K562 (cell line): ENCODE measurements around the gene PSME4.

ENCODE experiments used
- CBX5 ChIP-seq: IDR thresholded peaks from 2 replicates; pipeline ENCODE4 v1.6.1; 2014; ENCODE audit warnings: low read depth, borderline replicate concordance
- CREM ChIP-seq: IDR thresholded peaks from 2 replicates; pipeline ENCODE4 v1.6.1; 2014; ENCODE audit warnings: antibody characterized with exemption, low read depth
- ESRRA ChIP-seq: fragments of 450-650 bp; IDR thresholded peaks from 2 replicates; pipeline ENCODE4 v1.6.1; 2014; ENCODE audit warnings: low read depth, mild to moderate bottlenecking, moderate library complexity, borderline replicate concordance
- HDAC2 ChIP-seq: fragments of 450-650 bp; IDR thresholded peaks from 2 replicates; pipeline ENCODE4 v1.6.1; 2016; ENCODE audit warnings: mild to moderate bottlenecking
- JUND ChIP-seq, 2 experiments: IDR thresholded peaks; 2 replicates in 1 of 2; 3 replicates in 1 of 2; pipeline ENCODE4 v1.6.1; 2011; ENCODE audit warnings: borderline replicate concordance in 2 of 2, low read depth in 2 of 2, low read length in 2 of 2, improper control_type of control experiment in 1 of 2, missing biosample characterization in 1 of 2, missing genetic modification characterization in 1 of 2, missing genetic modification reagents in 1 of 2
- MCM5 ChIP-seq: fragments of 450-650 bp; IDR thresholded peaks from 2 replicates; pipeline ENCODE4 v1.6.1; 2016; ENCODE audit warnings: low read depth
- MYC ChIP-seq, 2 experiments: fragments of 250-450 bp in 1 of 2; sonication (Bioruptor Pico) in 1 of 2; IDR thresholded peaks; 2 replicates each; pipeline versions ENCODE4 v1.5.1 to v1.6.1; 2012 to 2021; ENCODE audit warnings: low read depth in 2 of 2, borderline replicate concordance in 1 of 2, improper control_type of control experiment in 1 of 2, low read length in 1 of 2, mild to moderate bottlenecking in 1 of 2, moderate library complexity in 1 of 2
- NR1H2 ChIP-seq: sonication (generic); formaldehyde crosslinking; IDR thresholded peaks from 2 replicates; pipeline ENCODE4 v1.4.0; 2020; ENCODE audit warnings: mild to moderate bottlenecking, missing genetic modification reagents
- RAD51 ChIP-seq: fragments of 450-650 bp; IDR thresholded peaks from 2 replicates; pipeline ENCODE4 v1.7.1; 2016; ENCODE audit warnings: low read depth, mild to moderate bottlenecking, borderline replicate concordance
- SRSF3 ChIP-seq: fragments of 200-400 bp; formaldehyde crosslinking; IDR thresholded peaks from 2 replicates; pipeline ENCODE4 v1.6.1; 2016; ENCODE audit warnings: mild to moderate bottlenecking, low read length, moderate library complexity; ENCODE audit not compliant: insufficient read depth
- ZNF133 ChIP-seq: fragments of 250-450 bp; sonication (Bioruptor Pico); IDR thresholded peaks from 2 replicates; pipeline ENCODE4 v1.4.0; 2020; ENCODE audit warnings: mild to moderate bottlenecking
- TF ChIP-seq, protein P1 (sequence below), 3 experiments: IDR thresholded peaks in 2 of 3; conservative IDR thresholded peaks in 1 of 3; 2 replicates each; pipeline ENCODE4 v1.5.1; 2011 to 2012; ENCODE audit warnings: low read length in 3 of 3, mild to moderate bottlenecking in 3 of 3, control low read depth in 2 of 3, improper control_type of control experiment in 1 of 3, inconsistent platforms in 1 of 3, low read depth in 1 of 3, mixed read lengths in 1 of 3, moderate library complexity in 1 of 3; ENCODE audit not compliant: insufficient read depth in 2 of 3

DNA sequence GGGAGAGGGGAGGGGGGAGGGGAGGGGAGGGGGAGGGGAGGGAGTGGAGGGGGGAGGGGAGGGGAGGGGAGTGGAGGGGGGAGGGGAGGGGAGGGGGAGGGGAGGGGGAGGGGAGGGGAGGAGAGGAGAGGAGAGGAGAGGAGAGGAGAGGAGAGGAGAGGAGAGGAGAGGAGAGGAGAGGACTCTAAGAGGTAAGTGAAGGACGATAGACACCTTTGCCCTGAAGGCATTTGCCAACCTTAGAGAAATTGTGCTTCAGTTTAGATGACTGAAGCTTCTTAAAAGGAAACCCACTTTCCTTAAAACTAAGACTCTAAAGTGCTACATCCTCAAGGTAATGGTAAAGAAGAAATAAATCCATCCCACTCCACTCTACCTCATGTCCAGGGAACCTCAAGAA is 130.2 kb downstream of the PSME4 start:
- TF ChIP-seq CREM (no peak), ZNF133 (no peak), RAD51 (no peak), MYC (IDR thresholded peaks at IDR 0.05; ENCODE audit: low read depth, low read length) (no peak), MYC (CRISPR knock-in tag; IDR thresholded peaks at IDR 0.05; ENCODE audit: borderline replicate concordance, low read depth) (no peak), SRSF3 (no peak), ESRRA (no peak), HDAC2 (no peak), MCM5 (no peak), JUND (IDR thresholded peaks at IDR 0.05; ENCODE audit: borderline replicate concordance, low read depth, low read length) (no peak), JUND (tag; IDR thresholded peaks at IDR 0.05; ENCODE audit: borderline replicate concordance, low read depth, low read length) (no peak), CBX5 (no peak), NR1H2 (CRISPR knock-in tag) (no peak)
- TF ChIP-seq, protein P1, sequence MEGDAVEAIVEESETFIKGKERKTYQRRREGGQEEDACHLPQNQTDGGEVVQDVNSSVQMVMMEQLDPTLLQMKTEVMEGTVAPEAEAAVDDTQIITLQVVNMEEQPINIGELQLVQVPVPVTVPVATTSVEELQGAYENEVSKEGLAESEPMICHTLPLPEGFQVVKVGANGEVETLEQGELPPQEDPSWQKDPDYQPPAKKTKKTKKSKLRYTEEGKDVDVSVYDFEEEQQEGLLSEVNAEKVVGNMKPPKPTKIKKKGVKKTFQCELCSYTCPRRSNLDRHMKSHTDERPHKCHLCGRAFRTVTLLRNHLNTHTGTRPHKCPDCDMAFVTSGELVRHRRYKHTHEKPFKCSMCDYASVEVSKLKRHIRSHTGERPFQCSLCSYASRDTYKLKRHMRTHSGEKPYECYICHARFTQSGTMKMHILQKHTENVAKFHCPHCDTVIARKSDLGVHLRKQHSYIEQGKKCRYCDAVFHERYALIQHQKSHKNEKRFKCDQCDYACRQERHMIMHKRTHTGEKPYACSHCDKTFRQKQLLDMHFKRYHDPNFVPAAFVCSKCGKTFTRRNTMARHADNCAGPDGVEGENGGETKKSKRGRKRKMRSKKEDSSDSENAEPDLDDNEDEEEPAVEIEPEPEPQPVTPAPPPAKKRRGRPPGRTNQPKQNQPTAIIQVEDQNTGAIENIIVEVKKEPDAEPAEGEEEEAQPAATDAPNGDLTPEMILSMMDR (IDR thresholded peaks at IDR 0.05 in 2 of 3, conservative IDR thresholded peaks at IDR 0.05 in 1 of 3; ENCODE audit: insufficient read depth in 2 of 3, low read depth in 1 of 3, low read length in 3 of 3): no peak
